H9 (cell line): ENCODE data around the gene WRAP73. TPM values are rescaled to one million over a fixed set of nuclear protein-coding genes. Genes with fewer than 3 reads are reported as not detected.

Experiments
- DNase-seq: peaks from one replicate; pipeline ENCODE4 v3.0.0-alpha.2; 2017
- H2AFZ ChIP-seq: one replicate; pipeline ENCODE4 v1.6.1; 2013; ENCODE audit warnings: mild to moderate bottlenecking, low read length, control low read depth, moderate library complexity
- H2AK5ac ChIP-seq: 2 replicates; pipeline ENCODE4 v1.6.1; 2013; ENCODE audit warnings: low read length, control low read depth, mixed read lengths; ENCODE audit not compliant: insufficient read length
- H2BK120ac ChIP-seq: one replicate; pipeline ENCODE4 v1.6.1; 2013; ENCODE audit warnings: low read depth, mild to moderate bottlenecking, low read length, control low read depth, inconsistent platforms; ENCODE audit not compliant: poor library complexity, severe bottlenecking
- H2BK12ac ChIP-seq: 2 replicates; pipeline ENCODE4 v1.6.1; 2013; ENCODE audit warnings: low read length, control low read depth, mixed read lengths, low read depth; ENCODE audit not compliant: insufficient read length
- H2BK15ac ChIP-seq: 2 replicates; pipeline ENCODE4 v1.6.1; 2013; ENCODE audit warnings: low read depth, low read length, control low read depth
- H2BK20ac ChIP-seq: one replicate; pipeline ENCODE4 v1.6.1; 2013; ENCODE audit warnings: low read depth, mild to moderate bottlenecking, low read length, control low read depth, inconsistent platforms; ENCODE audit not compliant: poor library complexity, severe bottlenecking
- H2BK5ac ChIP-seq: 2 replicates; pipeline ENCODE4 v1.6.1; 2013; ENCODE audit warnings: low read length, control low read depth, mixed read lengths; ENCODE audit not compliant: insufficient read length
- H3K14ac ChIP-seq: 2 replicates; pipeline ENCODE4 v1.6.1; 2013; ENCODE audit warnings: low read length, control low read depth; ENCODE audit not compliant: insufficient read depth
- H3K18ac ChIP-seq: 2 replicates; pipeline ENCODE4 v1.6.1; 2013; ENCODE audit warnings: low read depth, mild to moderate bottlenecking, mixed read lengths, low read length, control low read depth; ENCODE audit not compliant: insufficient read length
- H3K23ac ChIP-seq: 2 replicates; pipeline ENCODE4 v1.6.1; 2013; ENCODE audit warnings: low read length, control low read depth, mixed read lengths, low read depth; ENCODE audit not compliant: insufficient read length
- H3K23me2 ChIP-seq: 2 replicates; pipeline ENCODE4 v1.6.1; 2013; ENCODE audit warnings: low read depth, mild to moderate bottlenecking, mixed read lengths, low read length, control low read depth; ENCODE audit not compliant: insufficient read length, poor library complexity, severe bottlenecking
- H3K27ac ChIP-seq: 2 replicates; pipeline ENCODE4 v1.5.1; 2013; ENCODE audit warnings: low read length, control low read depth, mixed read lengths, low read depth; ENCODE audit not compliant: insufficient read length
- H3K27me3 ChIP-seq: 2 replicates; pipeline ENCODE4 v1.6.1; 2013; ENCODE audit warnings: low read length, control low read depth, inconsistent platforms; ENCODE audit not compliant: insufficient read depth
- H3K4ac ChIP-seq: 2 replicates; pipeline ENCODE4 v1.6.1; 2013; ENCODE audit warnings: low read depth, mild to moderate bottlenecking, control low read depth, inconsistent platforms, low read length, moderate library complexity
- H3K4me1 ChIP-seq: 2 replicates; pipeline ENCODE4 v1.6.1; 2013; ENCODE audit warnings: low read length, control low read depth, inconsistent platforms; ENCODE audit not compliant: insufficient read depth
- H3K4me2 ChIP-seq: 2 replicates; pipeline ENCODE4 v1.6.1; 2013; ENCODE audit warnings: low read length, control low read depth, mixed read lengths; ENCODE audit not compliant: insufficient read length, insufficient read depth
- H3K56ac ChIP-seq: 2 replicates; pipeline ENCODE4 v1.6.1; 2013; ENCODE audit warnings: low read depth, mild to moderate bottlenecking, mixed read lengths, low read length, control low read depth; ENCODE audit not compliant: insufficient read length
- H3K79me1 ChIP-seq: 2 replicates; pipeline ENCODE4 v1.6.1; 2013; ENCODE audit warnings: low read depth, mild to moderate bottlenecking, moderate library complexity, low read length, control low read depth, inconsistent platforms; ENCODE audit not compliant: insufficient read depth, poor library complexity, severe bottlenecking
- H3K79me2 ChIP-seq: 2 replicates; pipeline ENCODE4 v1.6.1; 2013; ENCODE audit warnings: low read length, control low read depth, inconsistent platforms; ENCODE audit not compliant: insufficient read depth
- H3K9ac ChIP-seq: 2 replicates; pipeline ENCODE4 v1.6.1; 2013; ENCODE audit warnings: low read length, control low read depth, mixed read lengths; ENCODE audit not compliant: insufficient read length; ENCODE audit errors: extremely low read depth
- H3K9me3 ChIP-seq: one replicate; pipeline ENCODE4 v1.6.1; 2013; ENCODE audit warnings: low read depth, low read length, inconsistent platforms; ENCODE audit not compliant: control insufficient read depth
- H3T11ph ChIP-seq: one replicate; pipeline ENCODE4 v1.6.1; 2013; ENCODE audit warnings: mild to moderate bottlenecking, low read length, control low read depth, inconsistent platforms
- H4K20me1 ChIP-seq: one replicate; pipeline ENCODE4 v1.6.1; 2013; ENCODE audit not compliant: control insufficient read depth, insufficient read length, insufficient read depth
- H4K5ac ChIP-seq: 2 replicates; pipeline ENCODE4 v1.6.1; 2013; ENCODE audit warnings: low read depth, mild to moderate bottlenecking, mixed read lengths, low read length, control low read depth; ENCODE audit not compliant: insufficient read length
- H4K8ac ChIP-seq: replicated peaks from 2 replicates; pipeline ENCODE4 v1.6.1; 2013; ENCODE audit warnings: low read length, control low read depth, mixed read lengths, low read depth; ENCODE audit not compliant: insufficient read length
- H4K91ac ChIP-seq: 2 replicates; pipeline ENCODE4 v1.6.1; 2013; ENCODE audit warnings: low read depth, mild to moderate bottlenecking, moderate library complexity, mixed read lengths, low read length, control low read depth; ENCODE audit not compliant: insufficient read length
- H3K27ac Mint-ChIP-seq, 3 experiments: 2 replicates in 2 of 3; 3 replicates in 1 of 3; pipeline ENCODE4 v1.8.0; 2020 to 2021; ENCODE audit warnings: mixed read lengths in 3 of 3, mild to moderate bottlenecking in 1 of 3, moderate library complexity in 1 of 3
- H3K27me3 Mint-ChIP-seq: 2 replicates; pipeline ENCODE4 v1.8.0; 2021; ENCODE audit warnings: low read depth, mild to moderate bottlenecking, moderate library complexity, mixed read lengths
- H3K36me3 Mint-ChIP-seq, 3 experiments: 2 replicates in 2 of 3; 3 replicates in 1 of 3; pipeline ENCODE4 v1.8.0; 2020 to 2021; ENCODE audit warnings: low read depth in 3 of 3, mixed read lengths in 3 of 3; ENCODE audit not compliant: insufficient read depth in 1 of 3
- H3K4me1 Mint-ChIP-seq, 2 experiments: 2 replicates each; pipeline ENCODE4 v1.8.0; 2020; ENCODE audit warnings: mixed read lengths in 2 of 2
- H3K4me3 Mint-ChIP-seq, 2 experiments: 2 replicates in 1 of 2; 3 replicates in 1 of 2; pipeline ENCODE4 v1.8.0; 2020 to 2021; ENCODE audit warnings: mild to moderate bottlenecking in 2 of 2, mixed read lengths in 2 of 2, moderate library complexity in 1 of 2
- H3K9me3 Mint-ChIP-seq, 2 experiments: 2 replicates in 1 of 2; 3 replicates in 1 of 2; pipeline ENCODE4 v1.8.0; 2020; ENCODE audit warnings: mild to moderate bottlenecking in 2 of 2, mixed read lengths in 2 of 2, moderate library complexity in 1 of 2
- WGBS: extraction: QIAGEN DNeasy Blood & Tissue Kit; methylation state at CpG from one replicate; pipeline ENCODE4 v1.1.7; 2013; ENCODE audit warnings: missing lambda C conversion rate, low lambda C conversion rate, mixed read lengths; ENCODE audit not compliant: insufficient read length; ENCODE audit errors: extremely low coverage; 5-methylcytosine and 5-hydroxymethylcytosine counted together
- total RNA-seq: library from RNA; stranded (reverse); gene quantifications from 2 replicates; pipeline ENCODE4 v1.2.1, GENCODE V29; 2021
- TF ChIP-seq, protein P1 (sequence below): fragments of 200-600 bp; sonication (generic); conservative IDR thresholded peaks from 3 replicates; pipeline ENCODE4 v1.8.0; 2021; ENCODE audit warnings: antibody characterized with exemption, mild to moderate bottlenecking

Gene WRAP73
- total RNA-seq, 1 experiment from 2014 or later: 28.4 TPM

DNA sequence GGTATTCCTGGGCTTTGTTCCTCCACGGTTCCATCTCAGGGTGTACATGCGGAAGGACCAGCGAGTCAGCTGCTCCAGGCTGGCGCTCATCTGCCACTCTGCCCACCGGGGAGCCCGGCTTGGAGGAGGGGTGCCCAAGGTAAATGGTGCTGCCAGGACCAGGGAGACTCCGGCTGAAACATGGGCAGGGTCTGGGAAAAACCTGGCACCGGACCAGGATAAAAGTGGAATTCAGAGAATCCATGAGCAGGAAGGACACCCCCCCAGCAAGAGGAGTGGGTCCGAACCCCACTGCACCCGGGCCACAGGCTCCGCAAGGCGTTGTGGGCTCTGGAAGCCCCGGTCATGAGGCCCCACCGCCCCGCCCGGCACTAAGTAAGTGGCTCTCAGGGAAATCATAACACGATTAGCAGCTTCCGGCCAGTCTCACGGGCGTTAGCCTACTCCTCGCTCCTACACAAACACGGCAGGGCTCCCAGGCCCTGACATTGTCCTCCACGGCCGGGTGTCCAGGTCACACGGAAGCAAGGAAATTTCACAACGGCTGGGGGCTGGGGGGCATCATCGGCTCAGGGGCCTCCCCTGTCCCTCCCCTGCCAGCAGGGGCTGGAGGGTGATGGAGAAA is 59.7 kb downstream of the WRAP73 start:
- H3K27ac Mint-ChIP-seq: peak overlapping the region in 1 of 3 experiments; percentile 49; a peak in 1 of 7 replicates
- no peaks in the 10 kb centered on the region for H3K9me3 Mint-ChIP-seq
- WGBS: no CpG with 5 or more reads among the region's 27 CpGs
- no peak overlapping the region for H3K4me2 ChIP-seq
- H3K9me3 ChIP-seq: peaks cover 6% of the 10 kb centered on the region
- no peak overlapping the region for H3K27ac ChIP-seq
- H3K79me1 ChIP-seq: no peaks in the 10 kb centered on the region
- TF ChIP-seq, protein P1, sequence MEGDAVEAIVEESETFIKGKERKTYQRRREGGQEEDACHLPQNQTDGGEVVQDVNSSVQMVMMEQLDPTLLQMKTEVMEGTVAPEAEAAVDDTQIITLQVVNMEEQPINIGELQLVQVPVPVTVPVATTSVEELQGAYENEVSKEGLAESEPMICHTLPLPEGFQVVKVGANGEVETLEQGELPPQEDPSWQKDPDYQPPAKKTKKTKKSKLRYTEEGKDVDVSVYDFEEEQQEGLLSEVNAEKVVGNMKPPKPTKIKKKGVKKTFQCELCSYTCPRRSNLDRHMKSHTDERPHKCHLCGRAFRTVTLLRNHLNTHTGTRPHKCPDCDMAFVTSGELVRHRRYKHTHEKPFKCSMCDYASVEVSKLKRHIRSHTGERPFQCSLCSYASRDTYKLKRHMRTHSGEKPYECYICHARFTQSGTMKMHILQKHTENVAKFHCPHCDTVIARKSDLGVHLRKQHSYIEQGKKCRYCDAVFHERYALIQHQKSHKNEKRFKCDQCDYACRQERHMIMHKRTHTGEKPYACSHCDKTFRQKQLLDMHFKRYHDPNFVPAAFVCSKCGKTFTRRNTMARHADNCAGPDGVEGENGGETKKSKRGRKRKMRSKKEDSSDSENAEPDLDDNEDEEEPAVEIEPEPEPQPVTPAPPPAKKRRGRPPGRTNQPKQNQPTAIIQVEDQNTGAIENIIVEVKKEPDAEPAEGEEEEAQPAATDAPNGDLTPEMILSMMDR: no peak
- peaks cover 6 to 32% of the 10 kb centered on the region in 2 experiments for H3K4me1 Mint-ChIP-seq
- no peak overlapping the region for H2BK120ac ChIP-seq
- H2BK12ac ChIP-seq: no peak overlapping the region
- H3T11ph ChIP-seq: no peak overlapping the region
- DNase-seq: no peak
- H2AFZ ChIP-seq: no peak overlapping the region
- H3K4me3 Mint-ChIP-seq: no peak overlapping the region
- no peak overlapping the region for H4K91ac ChIP-seq
- no peak overlapping the region for H4K5ac ChIP-seq
- no peak overlapping the region for H3K9ac ChIP-seq
- H4K8ac ChIP-seq: no peak overlapping the region
- H3K23me2 ChIP-seq: no peaks in the 10 kb centered on the region
- no peaks in the 10 kb centered on the region for H3K27me3 ChIP-seq
- H3K18ac ChIP-seq: no peak overlapping the region
- no peak overlapping the region for H2AK5ac ChIP-seq
- no peak overlapping the region for H3K14ac ChIP-seq
- H3K4ac ChIP-seq: no peak overlapping the region
- H4K20me1 ChIP-seq: no peaks in the 10 kb centered on the region
- H2BK20ac ChIP-seq: no peak overlapping the region
- no peaks in the 10 kb centered on the region for H3K79me2 ChIP-seq
- H3K23ac ChIP-seq: no peak overlapping the region
- no peak overlapping the region for H2BK15ac ChIP-seq
- no peaks in the 10 kb centered on the region for H3K27me3 Mint-ChIP-seq
- H2BK5ac ChIP-seq: no peak overlapping the region
- no peaks in the 10 kb centered on the region for H3K4me1 ChIP-seq
- peaks cover 0 to 5% (median 2%) of the 10 kb centered on the region in 3 experiments; a peak in 1 of 7 replicates for H3K36me3 Mint-ChIP-seq
- H3K56ac ChIP-seq: no peak overlapping the region
